ENCODE data around the gene UGT3A1.
"Not testable (repeated sequence)": the region's sequence is repeated elsewhere in the genome, so short reads cannot be mapped to it uniquely, and the experiment has no call there.

UGT3A1 gene

DNA sequence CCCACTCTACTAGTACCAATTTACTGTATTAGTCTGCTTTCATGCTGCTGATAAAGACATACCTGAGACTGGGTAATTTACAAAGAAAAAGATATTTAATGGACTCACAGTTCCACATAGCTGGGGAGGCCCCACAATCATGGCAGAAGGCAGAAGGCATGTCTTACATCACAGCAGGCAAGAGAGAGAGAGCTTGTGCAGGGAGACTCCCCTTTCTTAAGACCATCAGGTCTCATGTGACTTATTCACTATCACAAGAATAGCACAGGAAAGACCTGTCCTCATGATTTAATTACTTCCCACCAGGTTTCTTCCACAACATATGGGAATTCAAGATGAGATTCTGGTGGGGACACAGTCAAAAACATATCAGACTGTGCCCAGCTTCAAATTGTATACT lies 11.5 kb downstream of the UGT3A1 start:
- no peak for DNase-seq

DNA sequence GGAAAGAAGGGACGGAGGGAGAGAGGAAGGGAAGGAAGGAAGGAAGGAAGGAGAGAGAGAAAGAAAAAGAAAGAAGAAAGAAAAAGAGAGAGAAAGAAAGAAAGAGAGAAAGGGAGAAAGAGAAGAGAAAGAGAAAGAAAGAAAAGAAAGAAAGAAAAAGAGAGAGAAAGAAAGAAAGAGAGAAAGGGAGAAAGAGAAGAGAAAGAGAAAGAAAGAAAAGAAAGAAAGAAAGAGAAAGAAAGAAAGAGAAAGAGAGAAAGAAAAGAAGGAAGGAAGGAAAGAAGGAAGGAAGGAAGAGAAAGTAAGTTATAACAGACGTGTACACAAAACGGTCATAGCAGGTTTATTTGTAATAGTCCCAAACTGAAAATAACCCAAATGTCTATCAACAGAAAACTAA lies 14.3 kb downstream of the UGT3A1 start:
- not testable (repeated sequence) for DNase-seq

DNA sequence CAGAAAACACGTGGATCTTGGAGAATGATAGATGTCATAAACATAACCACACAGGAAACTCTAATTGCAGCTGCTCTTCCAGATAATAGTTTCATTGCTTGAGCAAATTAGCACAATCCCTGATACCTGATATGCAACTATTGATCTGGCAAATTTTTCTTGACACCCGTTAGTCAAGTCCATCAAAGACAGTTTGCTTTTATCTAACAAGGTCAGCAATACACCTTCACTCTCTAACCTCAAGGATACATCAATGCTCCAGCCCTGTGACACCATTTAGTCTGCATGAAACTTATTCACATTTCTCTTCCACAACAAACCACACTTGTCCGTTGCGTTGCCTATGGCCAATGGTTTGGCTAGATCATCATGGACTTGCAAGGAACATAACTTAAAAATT lies 16.6 kb downstream of the UGT3A1 start:
- no peak for DNase-seq

DNA sequence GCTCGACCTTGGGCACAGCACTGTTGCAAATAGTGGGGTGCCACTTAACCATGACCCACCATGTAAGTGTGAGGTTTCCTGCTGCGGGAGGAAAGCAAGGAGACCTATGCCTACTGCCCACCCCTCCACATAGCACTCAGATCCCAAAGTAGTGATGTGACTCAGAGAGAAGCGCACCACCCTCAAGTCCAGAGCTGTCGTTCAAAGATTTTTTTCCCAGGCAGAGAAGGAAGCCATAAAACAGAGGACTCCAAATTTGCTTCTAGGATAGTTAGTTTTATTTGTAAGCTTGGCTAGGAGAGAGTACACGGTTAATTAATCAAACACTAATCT lies 19.3 kb downstream of the UGT3A1 start:
- DNase-seq, result no peak

DNA sequence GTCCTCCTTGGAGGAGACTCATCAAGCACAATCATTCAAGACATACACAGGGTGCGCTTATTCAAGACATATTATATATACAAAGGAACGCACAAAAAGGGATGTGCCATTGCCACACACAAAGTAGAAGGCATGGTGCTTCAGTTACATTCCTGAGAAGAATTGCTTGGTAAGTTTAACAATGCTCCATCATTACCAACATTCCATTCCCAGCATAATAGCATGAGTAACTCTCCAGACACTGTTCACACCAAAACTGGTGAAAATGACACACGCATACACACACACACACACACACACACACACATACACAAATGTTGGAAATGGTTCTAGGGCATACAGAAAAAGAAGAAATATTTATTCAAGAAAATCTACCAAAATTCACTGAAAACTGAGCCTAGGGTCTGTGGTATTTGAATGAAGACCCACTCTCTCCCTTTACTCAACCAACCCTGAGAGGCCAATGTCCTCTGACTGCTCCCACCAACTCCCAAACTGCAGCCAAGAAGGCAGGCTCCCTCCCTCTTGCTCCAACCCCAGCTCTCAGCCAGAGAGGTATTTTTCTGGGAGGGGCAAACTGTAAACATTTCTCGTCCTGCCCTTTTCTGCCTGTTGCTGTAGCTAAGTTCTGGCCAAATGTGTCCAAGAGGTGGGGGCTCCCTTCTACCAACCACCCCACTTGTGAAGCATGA lies 19.9 kb downstream of the UGT3A1 start:
- no peak for DNase-seq

DNA sequence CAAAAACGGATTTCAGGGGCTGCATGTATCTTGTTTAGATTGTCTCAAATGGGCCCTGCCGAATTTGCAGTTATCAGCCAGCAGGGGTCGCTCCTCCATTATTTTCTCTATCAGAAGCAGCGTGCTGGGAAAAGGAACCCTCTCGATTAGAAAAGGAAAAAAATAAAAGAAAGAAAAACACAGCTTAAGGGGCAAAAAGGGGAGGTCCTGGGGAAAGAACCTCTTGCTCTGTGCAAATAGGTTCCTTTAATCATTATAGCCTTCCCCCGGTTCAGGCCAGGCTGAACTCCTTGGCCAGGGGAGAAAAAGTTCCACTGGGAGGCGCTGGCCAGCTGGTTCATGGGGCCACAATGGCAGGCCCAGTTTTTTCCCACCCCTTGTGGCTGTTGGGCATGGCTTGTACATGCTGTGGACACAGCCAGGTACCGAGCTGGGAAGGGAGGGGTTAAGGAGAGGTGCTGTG lies 27.8 kb downstream of the UGT3A1 start:
- peak; percentile 20 for DNase-seq

DNA sequence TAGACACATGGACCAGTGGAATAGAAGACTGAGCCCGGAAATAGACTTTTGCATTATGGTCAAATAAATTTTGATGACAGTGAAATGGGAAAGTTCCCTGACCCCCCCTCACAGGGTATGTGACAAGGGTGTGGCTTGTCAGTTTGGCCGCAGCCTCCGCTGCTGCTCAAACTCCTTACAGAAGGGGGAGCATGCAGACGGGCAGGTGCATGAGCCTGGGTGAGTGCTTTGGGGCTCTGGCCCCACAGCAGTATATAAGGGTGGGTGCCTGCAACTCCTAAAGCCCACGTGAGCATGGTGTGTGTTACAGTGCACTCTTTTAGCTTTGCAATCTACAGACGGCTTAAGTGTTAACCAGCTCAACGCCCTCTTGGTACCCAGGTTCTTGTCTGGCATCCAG lies 30.9 kb downstream of the UGT3A1 start:
- no peak for DNase-seq

DNA sequence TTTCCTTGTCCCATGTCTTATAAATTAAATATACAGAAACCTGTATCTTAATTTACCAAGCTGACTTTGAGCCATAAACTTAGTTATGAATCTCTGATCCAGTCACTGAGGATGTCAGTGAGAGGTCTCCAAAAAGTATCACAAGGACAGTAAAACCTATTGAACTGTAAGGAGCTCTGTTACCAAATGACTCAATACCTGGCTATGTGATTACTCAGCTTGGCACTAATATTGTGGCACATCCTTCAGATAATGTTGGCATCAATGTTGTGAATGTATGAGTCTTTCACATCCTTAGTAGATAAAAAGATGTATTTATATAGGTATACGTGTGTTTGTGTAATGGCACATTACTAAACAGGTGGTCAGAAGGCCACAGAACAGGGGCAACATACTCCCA lies 34.8 kb downstream of the UGT3A1 start:
- no peak for DNase-seq

DNA sequence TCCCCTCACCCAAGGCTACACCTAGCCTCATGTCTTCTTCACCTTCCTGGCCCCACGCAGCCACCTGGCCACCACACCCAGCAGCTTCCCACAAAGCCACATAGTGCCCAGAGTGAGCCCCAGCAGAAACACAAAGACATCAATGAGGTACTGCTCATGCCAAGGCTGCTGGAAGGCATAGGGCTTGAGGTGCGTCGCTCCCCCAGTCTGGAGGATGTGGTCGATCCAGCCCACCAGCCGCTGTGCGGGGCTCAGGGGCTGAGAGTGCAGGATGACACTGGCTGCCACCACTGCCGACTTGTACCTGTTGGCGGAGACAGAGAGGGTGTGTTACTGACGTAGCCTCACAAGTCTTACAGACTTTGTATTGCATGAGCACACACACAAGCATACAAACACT lies 37.0 kb downstream of the UGT3A1 start:
- no peak for DNase-seq

DNA sequence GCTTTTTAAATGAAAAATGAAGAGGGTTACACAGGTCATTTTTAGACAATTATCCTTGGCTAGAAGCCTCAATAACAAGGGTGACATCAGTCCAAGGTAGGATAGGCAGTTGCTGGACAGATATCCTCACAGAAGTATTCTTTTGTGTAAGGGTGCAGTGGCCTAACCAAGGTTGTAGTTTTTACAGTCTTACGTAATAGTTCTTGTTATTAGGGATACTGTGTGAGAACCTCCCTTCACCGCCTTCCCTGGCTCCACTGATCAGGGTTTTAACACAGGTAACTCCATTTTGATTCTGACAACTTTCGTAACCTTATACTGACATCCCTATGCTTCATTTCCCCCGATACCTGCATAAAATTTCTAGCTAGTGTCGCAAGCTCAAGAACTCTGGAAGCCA lies 44.1 kb downstream of the UGT3A1 start:
- DNase-seq, result no peak

DNA sequence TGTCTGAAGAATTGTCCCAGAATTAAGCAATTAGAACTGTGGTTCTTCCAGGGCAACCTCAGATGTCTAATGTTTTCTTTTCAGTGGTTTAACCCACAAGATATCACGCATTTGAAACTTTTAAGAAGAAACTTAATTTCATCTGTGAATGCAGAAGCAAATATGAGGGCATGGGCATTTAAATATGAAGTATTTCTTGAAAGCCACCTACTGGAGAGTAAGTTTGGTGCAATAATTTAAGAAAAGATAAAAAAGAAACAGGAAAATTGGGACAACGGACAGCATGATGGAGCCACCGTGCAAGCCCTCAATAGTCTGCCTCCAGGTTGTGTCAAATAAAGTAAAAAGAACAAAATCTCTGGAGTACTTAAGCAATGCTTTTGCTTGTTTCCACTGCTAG lies 51.6 kb downstream of the UGT3A1 start:
- no peak for DNase-seq

DNA sequence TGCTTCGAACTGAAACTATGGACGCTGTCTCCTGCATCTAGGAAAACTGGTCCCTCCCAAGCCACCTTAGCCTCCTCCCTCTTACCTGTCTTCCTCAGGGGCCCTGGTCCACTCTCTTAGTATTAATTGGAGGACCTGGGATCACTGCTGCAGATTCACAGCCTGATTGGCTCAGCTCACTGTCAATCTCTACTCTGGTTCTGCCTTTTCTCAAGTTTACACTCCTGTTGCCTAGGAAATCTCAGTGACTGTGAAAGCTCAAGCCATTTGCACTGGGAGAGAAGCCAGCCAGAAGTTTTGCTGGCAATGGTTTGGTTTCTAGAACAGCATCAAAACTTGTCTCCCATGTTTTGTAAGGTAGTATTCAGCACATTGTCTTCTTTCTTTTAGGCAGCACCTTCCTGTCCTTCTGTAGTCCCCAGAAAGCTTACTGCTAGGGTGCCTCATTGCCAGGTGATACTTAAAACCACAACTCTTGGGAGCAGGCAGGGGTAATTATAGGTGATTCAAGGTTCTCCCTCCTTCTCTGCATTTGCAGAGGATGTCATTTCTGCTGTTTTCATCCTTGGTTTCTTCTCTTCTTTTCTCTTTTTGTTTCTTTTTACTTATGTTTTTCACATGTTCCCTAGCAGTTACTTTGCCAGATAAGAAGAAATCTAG lies 52.5 kb downstream of the UGT3A1 start, which contains the start of gene CAPSL:
TSS of gene CAPSL (minus strand) at position 55 of the 660 bp plus-strand sequence. CDS start 17,502 bp downstream, outside the sequence.
- no peak for DNase-seq

DNA sequence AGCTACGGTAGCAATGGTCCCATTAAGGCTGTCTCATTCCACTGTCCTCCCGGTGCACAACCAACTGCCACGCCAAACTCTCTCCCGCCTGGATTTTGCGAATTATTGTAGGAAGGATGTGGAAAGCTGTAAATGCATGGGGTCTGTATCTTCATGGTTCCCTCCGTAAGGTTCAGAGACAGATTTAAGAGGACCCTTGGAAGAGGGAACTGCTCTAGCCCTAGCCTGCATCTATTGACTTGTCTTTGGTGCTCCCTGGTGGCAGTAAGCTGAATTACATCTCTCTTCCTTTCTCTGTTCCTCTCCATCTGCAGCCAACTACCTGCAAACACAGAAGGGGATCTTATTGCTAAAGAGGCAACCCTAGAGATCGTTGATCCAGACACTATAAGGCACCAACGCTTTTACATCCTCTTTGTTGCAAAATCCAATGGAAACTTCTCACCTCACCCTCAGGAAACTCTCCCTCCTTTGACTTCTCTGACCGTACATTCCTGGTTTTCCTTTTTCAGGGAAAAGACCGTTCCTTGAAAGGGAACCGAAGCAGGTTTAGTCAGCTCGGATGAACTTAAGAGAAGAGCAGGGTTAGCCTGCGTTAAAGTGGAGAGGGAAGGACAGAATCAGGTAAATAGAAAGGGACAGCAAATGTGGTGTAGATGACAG lies 64.7 kb downstream of the UGT3A1 start:
- DNase-seq, result peak; percentile 3

DNA sequence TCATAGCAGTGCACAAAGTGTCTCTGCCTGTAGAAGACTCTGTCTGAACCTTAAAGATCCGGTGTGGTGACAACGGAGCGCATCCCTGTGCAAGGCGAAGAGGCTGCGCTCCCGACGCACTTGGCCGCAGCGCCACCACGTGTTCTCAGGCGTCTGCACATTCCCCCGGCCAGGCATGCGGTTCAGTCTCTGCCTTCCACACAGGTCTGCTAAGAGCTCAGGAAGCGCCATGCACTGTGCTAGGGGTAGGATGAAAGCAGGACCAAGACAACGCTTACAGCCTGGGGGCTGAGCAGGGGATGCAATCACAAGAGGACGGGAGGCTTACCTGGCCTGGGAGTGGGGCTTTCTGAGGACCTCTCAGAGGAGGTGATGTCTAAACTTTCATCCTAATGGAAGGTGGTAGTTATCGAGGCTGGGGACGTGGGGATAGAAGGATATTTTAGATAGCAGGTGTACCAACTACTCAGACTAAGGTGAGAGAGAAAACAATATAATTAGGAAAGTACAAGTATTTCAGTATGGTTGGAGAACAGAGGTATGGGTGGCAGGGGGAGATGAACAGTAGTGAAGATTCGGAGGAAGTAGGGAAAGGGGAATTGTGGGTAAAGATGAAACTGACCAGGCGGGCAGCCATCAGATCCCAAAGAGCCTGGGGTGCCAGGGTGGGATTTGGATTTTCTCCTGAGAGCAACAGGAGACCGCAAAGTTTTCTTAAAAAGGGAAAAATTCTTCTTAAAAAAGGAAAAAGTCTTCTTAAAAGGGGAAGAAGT lies 66.1 kb downstream of the UGT3A1 start:
- no peak for DNase-seq

DNA sequence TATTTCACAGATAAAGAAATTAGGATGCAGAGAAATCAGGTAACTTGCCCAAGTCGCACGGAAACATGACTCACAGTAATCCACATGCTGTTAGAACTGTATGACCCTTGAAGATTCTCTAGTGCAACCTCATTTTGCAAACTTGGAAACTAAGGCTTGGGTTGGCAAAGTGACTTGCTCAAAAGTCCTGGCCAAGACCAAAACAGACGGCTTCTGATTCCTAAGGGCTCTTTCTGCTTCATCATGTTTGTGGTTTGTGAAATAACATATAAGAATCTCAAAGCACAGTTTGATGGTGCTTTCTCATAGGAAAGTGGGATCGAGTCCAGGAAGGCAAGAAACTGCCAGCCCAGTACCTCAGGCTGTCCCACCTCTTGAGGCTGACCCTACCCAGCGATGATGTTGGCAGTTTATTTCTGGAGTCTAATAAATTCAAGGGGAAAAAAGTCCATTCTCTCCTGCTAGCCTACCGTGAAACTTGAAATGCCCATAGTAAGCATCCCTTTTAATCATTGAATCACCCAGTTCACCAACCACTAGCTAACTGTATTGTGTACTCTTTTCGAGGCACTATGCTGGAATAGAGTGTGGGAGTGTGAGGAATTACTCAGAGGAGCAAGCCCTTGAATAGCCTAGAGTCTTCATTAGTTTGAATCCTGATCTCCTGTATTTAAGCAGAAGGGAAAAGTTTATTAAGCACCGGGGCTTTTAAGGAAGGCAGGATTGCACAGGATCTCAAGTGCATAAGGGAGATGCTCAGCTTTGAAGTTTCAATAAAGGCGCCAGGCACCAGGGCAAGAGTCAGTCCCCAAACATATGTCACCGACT lies 66.9 kb downstream of the UGT3A1 start:
- no peak for DNase-seq

DNA sequence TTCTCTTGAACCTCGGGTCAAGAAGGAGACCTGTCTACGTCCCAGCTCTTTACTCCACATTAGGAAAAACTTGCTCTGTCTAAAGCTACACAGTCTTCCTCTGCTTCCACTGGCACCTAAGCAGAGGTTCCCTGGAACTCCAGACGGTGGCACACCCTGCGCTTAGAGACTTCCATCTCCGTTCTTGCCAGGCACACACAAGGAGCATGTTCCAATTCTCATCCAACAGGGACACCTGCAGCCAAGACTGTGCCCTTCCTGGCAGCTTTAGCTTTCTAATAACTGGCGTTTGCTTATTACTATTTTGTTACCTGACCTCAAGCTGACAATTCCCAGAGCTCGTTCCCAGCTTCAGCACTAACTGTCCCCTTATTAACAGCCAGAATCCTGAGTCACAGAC lies 68.7 kb downstream of the UGT3A1 start:
- DNase-seq, result no peak

DNA sequence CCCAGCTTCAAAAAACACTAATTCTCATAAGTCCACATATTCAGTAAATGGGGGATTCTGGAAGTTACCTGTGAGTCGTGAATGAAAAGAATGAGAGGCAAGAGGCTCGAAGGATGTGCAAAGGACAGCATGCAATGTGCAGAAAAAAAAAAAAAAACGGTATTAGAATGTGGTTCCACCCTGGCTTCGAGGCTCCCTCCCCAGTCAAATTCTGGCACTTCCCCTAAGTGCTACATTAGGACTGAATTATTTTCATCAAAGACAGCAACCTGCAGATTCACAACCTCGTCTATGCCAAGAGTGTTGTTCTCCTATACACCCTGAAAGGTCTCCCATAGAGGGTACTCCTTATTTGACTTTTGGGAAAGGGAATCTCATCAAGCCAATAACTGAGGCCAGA lies 69.3 kb downstream of the UGT3A1 start:
- no peak for DNase-seq

DNA sequence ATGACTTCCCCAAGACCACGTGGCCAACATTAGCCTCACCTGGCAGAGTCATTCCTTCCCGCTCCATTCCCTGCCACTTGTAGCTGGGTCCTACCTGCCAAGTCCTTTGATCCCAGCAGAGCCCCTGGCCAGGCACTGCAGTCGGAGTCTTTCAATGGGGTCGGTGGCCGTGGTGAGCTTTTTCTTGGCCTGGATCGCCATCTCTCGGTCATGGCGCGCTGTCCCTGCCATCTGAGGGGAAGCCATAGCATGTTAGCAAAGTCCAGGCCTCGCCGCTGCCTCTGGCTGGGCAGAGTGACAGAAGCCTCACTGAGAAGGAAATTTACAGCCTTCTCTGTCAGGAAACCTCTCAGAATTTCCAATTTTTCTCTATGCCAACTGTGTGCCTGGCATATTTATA lies 70.3 kb downstream of the UGT3A1 start:
- DNase-seq, result no peak

DNA sequence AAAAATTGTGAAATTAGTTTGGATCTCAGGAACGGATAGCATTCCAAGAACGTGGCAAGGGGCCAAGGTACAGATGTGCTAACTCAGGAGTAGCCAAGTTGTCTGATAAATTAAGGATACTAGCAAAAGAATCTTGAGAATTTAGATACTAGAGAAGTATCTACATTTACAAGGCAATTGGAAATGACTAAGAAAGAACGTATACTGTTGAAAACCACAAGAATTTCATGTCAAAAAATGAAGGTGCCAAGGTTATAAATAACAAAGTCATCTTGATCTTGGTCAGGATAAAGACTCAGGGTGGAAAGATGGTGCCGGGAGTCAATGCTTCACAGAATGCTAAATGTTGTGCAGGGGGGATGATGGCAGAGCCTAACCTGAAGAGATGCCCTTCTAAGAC lies 72.0 kb downstream of the UGT3A1 start:
- no peak for DNase-seq

DNA sequence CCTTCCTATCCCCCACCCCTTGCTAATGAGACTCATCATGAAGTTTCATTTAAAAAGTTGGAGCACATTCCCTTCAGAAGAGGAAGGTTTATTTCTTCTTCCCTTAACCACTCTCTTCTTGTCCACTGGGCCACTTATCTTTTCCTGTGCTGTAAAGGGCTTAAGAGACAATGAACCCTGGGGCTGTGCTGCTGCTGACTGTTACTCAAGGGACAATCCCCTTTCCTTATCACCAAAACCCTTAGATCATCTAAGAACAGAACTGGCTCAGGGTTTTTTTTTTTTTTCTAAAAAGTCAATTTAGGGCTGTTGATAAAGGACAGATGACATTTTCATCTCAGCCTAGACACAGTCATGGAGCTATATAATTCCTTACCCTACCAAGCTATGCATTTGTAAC lies 82.4 kb downstream of the UGT3A1 start:
- DNase-seq, result no peak

DNA sequence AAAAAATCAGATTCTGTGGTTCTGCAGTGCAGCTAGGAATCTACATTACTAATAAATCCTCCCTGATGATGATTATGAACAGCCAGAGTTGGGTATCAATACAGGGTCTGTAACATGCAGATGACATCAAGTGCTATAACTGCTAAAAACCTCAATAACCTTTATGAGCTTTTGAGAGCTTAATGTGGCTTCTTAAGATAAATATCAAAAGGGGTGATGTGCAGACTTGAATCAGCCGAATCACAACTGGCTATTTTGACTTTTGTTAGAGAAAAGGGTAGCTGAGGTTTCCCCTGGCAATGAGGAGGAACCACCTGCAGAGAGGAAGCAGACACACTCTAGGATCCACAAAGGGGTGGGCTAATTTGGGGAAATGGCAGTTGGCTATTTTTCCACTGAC lies 83.0 kb downstream of the UGT3A1 start:
- no peak for DNase-seq

DNA sequence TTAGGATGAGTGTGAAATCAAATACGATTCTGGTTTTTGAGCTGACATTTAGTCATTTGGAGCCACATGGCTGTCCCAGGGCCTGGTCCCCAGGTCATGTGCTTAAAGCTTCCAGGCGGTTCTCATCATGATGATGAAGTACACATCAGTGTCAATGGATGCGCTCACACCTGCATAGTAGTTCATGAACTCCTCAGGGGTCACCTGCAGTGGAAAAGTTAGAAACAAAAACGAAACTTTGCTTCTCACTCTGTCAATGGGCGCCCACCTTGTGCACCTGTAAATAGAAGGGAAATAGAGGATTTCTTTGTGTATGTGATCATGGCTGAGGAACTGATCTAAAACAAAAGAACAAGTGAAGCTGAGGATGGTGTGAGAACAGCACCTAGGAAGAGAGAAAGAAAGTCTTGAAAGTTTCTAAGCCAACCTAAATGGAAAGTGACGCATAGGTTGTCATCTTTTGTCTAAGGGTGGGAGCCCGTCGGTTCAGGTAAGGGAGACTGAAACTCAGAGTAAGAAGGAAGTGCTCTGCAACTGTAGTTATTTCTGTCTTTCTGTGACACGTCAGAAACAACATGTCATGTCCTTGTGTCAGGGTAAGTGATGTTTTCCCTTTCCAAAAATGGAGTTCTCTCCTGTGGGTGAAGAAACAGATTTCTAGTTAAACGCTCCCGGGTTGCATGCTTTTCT lies 86.6 kb downstream of the UGT3A1 start:
- DNase-seq, result no peak

Data from NCI-H2029 (cell line).